ENCODE measurements around the gene GRID2.

Gene GRID2

GRCh38 chr4:93529692-93530372, 1226.1 kb downstream of the GRID2 start:
- H3K4me3 ChIP-seq (replicated peaks; ENCODE audit: low read depth, low read length), result no peak overlapping the region
- no peak for DNase-seq (ENCODE audit: extremely low read depth, low read depth)
- TF ChIP-seq CTCF (IDR thresholded peaks at IDR 0.05; ENCODE audit: low read depth, low read length, missing control alignments), result no peak

- DNase-seq (ENCODE audit: extremely low read depth, low read depth), result no peak
Observed at GRCh38 chr4:93532234-93532633, 1228.5 kb downstream of the GRID2 start.

GRCh38 chr4:93540562-93540961, 1236.8 kb downstream of the GRID2 start:
- no peak for TF ChIP-seq CTCF (IDR thresholded peaks at IDR 0.05; ENCODE audit: low read depth, low read length, missing control alignments)
- DNase-seq (ENCODE audit: extremely low read depth, low read depth), result no peak
- no peak overlapping the region for H3K4me3 ChIP-seq (replicated peaks; ENCODE audit: low read depth, low read length)

More at GRCh38 chr4:93532234-93532633, 1228.5 kb downstream of the GRID2 start:
- no peak for TF ChIP-seq CTCF (IDR thresholded peaks at IDR 0.05; ENCODE audit: low read depth, low read length, missing control alignments)
- H3K4me3 ChIP-seq (replicated peaks; ENCODE audit: low read depth, low read length), result no peak overlapping the region

- H3K4me3 ChIP-seq (replicated peaks; ENCODE audit: low read depth, low read length), result no peak overlapping the region
- DNase-seq (ENCODE audit: extremely low read depth, low read depth), result no peak
- TF ChIP-seq CTCF (IDR thresholded peaks at IDR 0.05; ENCODE audit: low read depth, low read length, missing control alignments), result no peak
Observed at GRCh38 chr4:93561842-93562241, 1258.1 kb downstream of the GRID2 start.

GRCh38 chr4:93568758-93569157, 1265.0 kb downstream of the GRID2 start:
- TF ChIP-seq CTCF (IDR thresholded peaks at IDR 0.05; ENCODE audit: low read depth, low read length, missing control alignments), result no peak
- H3K4me3 ChIP-seq (replicated peaks; ENCODE audit: low read depth, low read length), result no peak overlapping the region
- DNase-seq (ENCODE audit: extremely low read depth, low read depth), result no peak

GRCh38 chr4:93573285-93573684, 1269.5 kb downstream of the GRID2 start:
- no peak overlapping the region for H3K4me3 ChIP-seq (replicated peaks; ENCODE audit: low read depth, low read length)
- TF ChIP-seq CTCF (IDR thresholded peaks at IDR 0.05; ENCODE audit: low read depth, low read length, missing control alignments), result no peak
- DNase-seq (ENCODE audit: extremely low read depth, low read depth), result no peak

- no peak for TF ChIP-seq CTCF (IDR thresholded peaks at IDR 0.05; ENCODE audit: low read depth, low read length, missing control alignments)
- DNase-seq (ENCODE audit: extremely low read depth, low read depth), result no peak
- H3K4me3 ChIP-seq (replicated peaks; ENCODE audit: low read depth, low read length), result no peak overlapping the region
Observed at GRCh38 chr4:93578942-93579341, 1275.2 kb downstream of the GRID2 start.
